ENCODE measurements around the gene PCDHA1. TPM values are rescaled to one million over a fixed set of nuclear protein-coding genes. Genes with fewer than 3 reads are reported as not detected.

Gene PCDHA1
- total and polyA plus RNA-seq, 2 of the 13 experiments (the other 11 are each of a cell fraction or from before 2014, with no cell fraction given), result not detected

DNA sequence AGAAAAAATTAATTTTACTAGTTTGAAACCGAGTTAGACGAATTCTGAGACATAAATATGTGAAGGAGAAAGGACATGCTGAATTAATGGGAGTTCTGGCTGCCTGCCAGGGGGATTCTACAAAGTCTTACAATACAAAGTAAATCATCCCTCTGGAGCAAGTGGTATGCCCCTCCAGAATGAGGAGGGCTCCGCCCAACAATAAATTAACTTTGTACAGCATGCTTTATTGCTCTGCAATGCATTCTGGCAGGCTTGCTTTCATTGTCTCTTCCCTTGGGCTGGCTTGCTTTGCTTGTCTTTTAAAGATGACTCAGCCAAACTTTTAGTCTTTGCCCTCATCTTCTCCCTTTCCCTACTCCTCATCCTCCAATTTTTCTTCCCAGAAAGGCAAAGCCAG, 253.6 kb downstream of the PCDHA1 start (continued):
- TF ChIP-seq, protein P1, sequence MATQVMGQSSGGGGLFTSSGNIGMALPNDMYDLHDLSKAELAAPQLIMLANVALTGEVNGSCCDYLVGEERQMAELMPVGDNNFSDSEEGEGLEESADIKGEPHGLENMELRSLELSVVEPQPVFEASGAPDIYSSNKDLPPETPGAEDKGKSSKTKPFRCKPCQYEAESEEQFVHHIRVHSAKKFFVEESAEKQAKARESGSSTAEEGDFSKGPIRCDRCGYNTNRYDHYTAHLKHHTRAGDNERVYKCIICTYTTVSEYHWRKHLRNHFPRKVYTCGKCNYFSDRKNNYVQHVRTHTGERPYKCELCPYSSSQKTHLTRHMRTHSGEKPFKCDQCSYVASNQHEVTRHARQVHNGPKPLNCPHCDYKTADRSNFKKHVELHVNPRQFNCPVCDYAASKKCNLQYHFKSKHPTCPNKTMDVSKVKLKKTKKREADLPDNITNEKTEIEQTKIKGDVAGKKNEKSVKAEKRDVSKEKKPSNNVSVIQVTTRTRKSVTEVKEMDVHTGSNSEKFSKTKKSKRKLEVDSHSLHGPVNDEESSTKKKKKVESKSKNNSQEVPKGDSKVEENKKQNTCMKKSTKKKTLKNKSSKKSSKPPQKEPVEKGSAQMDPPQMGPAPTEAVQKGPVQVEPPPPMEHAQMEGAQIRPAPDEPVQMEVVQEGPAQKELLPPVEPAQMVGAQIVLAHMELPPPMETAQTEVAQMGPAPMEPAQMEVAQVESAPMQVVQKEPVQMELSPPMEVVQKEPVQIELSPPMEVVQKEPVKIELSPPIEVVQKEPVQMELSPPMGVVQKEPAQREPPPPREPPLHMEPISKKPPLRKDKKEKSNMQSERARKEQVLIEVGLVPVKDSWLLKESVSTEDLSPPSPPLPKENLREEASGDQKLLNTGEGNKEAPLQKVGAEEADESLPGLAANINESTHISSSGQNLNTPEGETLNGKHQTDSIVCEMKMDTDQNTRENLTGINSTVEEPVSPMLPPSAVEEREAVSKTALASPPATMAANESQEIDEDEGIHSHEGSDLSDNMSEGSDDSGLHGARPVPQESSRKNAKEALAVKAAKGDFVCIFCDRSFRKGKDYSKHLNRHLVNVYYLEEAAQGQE (IDR thresholded peaks at IDR 0.05; ENCODE audit: borderline replicate concordance in 1 of 2, low read depth in 1 of 2, low read length in 2 of 2), result no peak

DNA sequence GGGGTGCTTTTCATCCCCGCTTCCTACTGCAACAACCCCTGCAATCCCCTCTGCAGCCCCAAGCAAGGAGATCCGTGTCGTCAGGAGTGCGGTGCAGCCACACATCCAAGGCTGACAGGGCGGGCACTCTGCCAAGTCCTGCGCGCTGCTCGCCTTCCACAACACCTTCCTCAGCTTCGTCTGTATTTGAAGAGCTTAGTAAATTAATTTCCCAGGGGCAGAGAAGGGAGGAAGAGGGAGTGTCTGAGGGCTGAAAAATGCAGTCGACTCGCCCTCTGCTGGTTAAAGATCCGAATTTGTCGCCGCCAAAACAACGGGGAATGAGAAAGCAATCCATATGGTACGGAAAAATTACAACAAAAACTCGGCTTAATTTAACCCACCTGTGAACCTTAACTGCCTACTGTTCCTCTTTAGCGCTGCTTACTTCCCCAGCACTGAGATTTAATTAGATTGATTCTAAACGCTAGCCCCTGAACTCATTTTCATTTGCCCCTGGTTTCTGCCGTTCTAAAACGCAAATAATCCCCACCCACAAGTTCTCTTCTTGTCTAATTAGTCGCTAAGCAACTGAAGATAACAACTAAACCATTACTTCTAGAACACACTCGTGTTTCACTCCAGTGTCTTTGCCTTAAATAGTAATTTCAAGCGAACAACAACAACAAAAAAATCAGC, 254.3 kb downstream of the PCDHA1 start:
- H3K4me1 ChIP-seq (ENCODE audit: insufficient read depth, low read length), result no peaks in the 10 kb centered on the region
- no peak overlapping the region for H3K4me3 ChIP-seq (replicated peaks in 1 of 3; ENCODE audit: insufficient read depth in 1 of 3, low read depth in 2 of 3, low read length in 3 of 3)
- TF ChIP-seq, protein P2, sequence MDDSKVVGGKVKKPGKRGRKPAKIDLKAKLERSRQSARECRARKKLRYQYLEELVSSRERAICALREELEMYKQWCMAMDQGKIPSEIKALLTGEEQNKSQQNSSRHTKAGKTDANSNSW (CRISPR knock-in tag; IDR thresholded peaks at IDR 0.05; ENCODE audit: borderline replicate concordance), result no peak
- TF ChIP-seq, protein P3, sequence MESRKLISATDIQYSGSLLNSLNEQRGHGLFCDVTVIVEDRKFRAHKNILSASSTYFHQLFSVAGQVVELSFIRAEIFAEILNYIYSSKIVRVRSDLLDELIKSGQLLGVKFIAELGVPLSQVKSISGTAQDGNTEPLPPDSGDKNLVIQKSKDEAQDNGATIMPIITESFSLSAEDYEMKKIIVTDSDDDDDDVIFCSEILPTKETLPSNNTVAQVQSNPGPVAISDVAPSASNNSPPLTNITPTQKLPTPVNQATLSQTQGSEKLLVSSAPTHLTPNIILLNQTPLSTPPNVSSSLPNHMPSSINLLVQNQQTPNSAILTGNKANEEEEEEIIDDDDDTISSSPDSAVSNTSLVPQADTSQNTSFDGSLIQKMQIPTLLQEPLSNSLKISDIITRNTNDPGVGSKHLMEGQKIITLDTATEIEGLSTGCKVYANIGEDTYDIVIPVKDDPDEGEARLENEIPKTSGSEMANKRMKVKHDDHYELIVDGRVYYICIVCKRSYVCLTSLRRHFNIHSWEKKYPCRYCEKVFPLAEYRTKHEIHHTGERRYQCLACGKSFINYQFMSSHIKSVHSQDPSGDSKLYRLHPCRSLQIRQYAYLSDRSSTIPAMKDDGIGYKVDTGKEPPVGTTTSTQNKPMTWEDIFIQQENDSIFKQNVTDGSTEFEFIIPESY (CRISPR knock-in tag; IDR thresholded peaks at IDR 0.05), result peak; percentile 30; the same call in 1 of the 2 replicates
- TF ChIP-seq TBP (CRISPR knock-in tag; IDR thresholded peaks at IDR 0.05), result no peak
- TF ChIP-seq, protein P4, sequence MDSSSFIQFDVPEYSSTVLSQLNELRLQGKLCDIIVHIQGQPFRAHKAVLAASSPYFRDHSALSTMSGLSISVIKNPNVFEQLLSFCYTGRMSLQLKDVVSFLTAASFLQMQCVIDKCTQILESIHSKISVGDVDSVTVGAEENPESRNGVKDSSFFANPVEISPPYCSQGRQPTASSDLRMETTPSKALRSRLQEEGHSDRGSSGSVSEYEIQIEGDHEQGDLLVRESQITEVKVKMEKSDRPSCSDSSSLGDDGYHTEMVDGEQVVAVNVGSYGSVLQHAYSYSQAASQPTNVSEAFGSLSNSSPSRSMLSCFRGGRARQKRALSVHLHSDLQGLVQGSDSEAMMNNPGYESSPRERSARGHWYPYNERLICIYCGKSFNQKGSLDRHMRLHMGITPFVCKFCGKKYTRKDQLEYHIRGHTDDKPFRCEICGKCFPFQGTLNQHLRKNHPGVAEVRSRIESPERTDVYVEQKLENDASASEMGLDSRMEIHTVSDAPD (CRISPR knock-in tag; IDR thresholded peaks at IDR 0.05), result no peak
- peak; percentile 39; the same call in 1 of the 2 replicates for TF ChIP-seq STAG1 (CRISPR knock-in tag; IDR thresholded peaks at IDR 0.05)
- TF ChIP-seq, protein P5, sequence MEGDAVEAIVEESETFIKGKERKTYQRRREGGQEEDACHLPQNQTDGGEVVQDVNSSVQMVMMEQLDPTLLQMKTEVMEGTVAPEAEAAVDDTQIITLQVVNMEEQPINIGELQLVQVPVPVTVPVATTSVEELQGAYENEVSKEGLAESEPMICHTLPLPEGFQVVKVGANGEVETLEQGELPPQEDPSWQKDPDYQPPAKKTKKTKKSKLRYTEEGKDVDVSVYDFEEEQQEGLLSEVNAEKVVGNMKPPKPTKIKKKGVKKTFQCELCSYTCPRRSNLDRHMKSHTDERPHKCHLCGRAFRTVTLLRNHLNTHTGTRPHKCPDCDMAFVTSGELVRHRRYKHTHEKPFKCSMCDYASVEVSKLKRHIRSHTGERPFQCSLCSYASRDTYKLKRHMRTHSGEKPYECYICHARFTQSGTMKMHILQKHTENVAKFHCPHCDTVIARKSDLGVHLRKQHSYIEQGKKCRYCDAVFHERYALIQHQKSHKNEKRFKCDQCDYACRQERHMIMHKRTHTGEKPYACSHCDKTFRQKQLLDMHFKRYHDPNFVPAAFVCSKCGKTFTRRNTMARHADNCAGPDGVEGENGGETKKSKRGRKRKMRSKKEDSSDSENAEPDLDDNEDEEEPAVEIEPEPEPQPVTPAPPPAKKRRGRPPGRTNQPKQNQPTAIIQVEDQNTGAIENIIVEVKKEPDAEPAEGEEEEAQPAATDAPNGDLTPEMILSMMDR (CRISPR knock-in tag; IDR thresholded peaks at IDR 0.05), result peak; percentile 30; the same call in 1 of the 2 replicates
- TF ChIP-seq TSC22D2 (CRISPR knock-in tag; IDR thresholded peaks at IDR 0.05; ENCODE audit: borderline replicate concordance), result no peak
- TF ChIP-seq SMC3 (IDR thresholded peaks at IDR 0.05; ENCODE audit: low read length), result peak; percentile 25; the same call in 1 of the 2 replicates
- no peak for DNase-seq (ENCODE audit: low spot score)
- H3K4me2 ChIP-seq (ENCODE audit: low read depth, low read length), result no peak overlapping the region
- WGBS (ENCODE audit: low lambda C conversion rate), result 41% methylated on average over 24 of the region's 24 CpGs
- no peak overlapping the region for H3K27ac ChIP-seq (ENCODE audit: extremely low read length, insufficient read depth, low read length)
- H2AFZ ChIP-seq (ENCODE audit: low read length), result no peak overlapping the region
- H3K9ac ChIP-seq (ENCODE audit: insufficient read depth, low read depth, low read length), result no peak overlapping the region
- H4K20me1 ChIP-seq (ENCODE audit: insufficient read depth, low read length), result no peaks in the 10 kb centered on the region
- 0 out of 2 replicates have a peak, but pooled peaks cover 7% of the 10 kb centered on the region for H3K9me3 ChIP-seq (ENCODE audit: low read length)
- ChIA-PET POLR2A (no interaction called here), CTCF (ENCODE audit: low intra/inter-chr PET ratio, low total read pairs) (interaction anchor here (0.8 to 4.3 kb wide), 3 partner anchors 158 to 199 kb away, joined by 3 to 37 read pairs (median 34); partner anchors contain the start of genes PCDHA11, PCDHA13 and PCDHA8)
- H3K27me3 ChIP-seq (ENCODE audit: control insufficient read depth in 1 of 2, insufficient read depth in 2 of 2, low read length in 2 of 2), result no peaks in the 10 kb centered on the region
- BruUV-seq (replicated peaks), result no TSS peak
- in situ Hi-C loops (cut with HindIII; ENCODE audit: extremely low pct_ligation_motif_present, low pct_unique_long_range_greater_than_20kb), result loop anchor here (5.0 kb wide), 1 partner anchor 173 kb away; the partner anchor contains the start of gene PCDHA11
- peak; percentile 36; the same call in 1 of the 3 replicates for ATAC-seq
- H3K79me2 ChIP-seq (ENCODE audit: insufficient read depth, low read length), result no peaks in the 10 kb centered on the region
- no peak for FAIRE-seq
- no peaks in the 10 kb centered on the region for H3K36me3 ChIP-seq (replicated peaks in 1 of 2; ENCODE audit: control insufficient read depth in 1 of 2, insufficient read depth in 2 of 2, low read length in 2 of 2)
- intact Hi-C loops (cut with micrococcal nuclease; ENCODE audit: unreplicated experiment), result no loop called here
